WTC11 (cell line): Measurements from ENCODE around the gene ZNF678.

ENCODE experiments used
- CREB1 ChIP-seq: sonication (generic); formaldehyde crosslinking; IDR thresholded peaks from 2 replicates; pipeline ENCODE4 v1.8.0; 2023; ENCODE audit warnings: mild to moderate bottlenecking, missing genetic modification reagents
- ELF4 ChIP-seq: sonication (generic); formaldehyde crosslinking; IDR thresholded peaks from 2 replicates; pipeline ENCODE4 v1.8.1; 2022; ENCODE audit warnings: low read depth, mild to moderate bottlenecking, moderate library complexity, missing genetic modification reagents
- NFATC4 ChIP-seq: fragments of 250-450 bp; sonication (Bioruptor Pico); IDR thresholded peaks from 2 replicates; pipeline ENCODE4 v1.9.0; 2021; ENCODE audit warnings: mild to moderate bottlenecking
- TP53 ChIP-seq: sonication (generic); formaldehyde crosslinking; IDR thresholded peaks from 2 replicates; pipeline ENCODE4 v1.8.1; 2023; ENCODE audit warnings: mild to moderate bottlenecking, missing genetic modification reagents
- ZNF416 ChIP-seq: fragments of 250-450 bp; sonication (Bioruptor Pico); IDR thresholded peaks from 2 replicates; pipeline ENCODE4 v1.9.0; 2021; ENCODE audit warnings: mild to moderate bottlenecking, inconsistent platforms
- TF ChIP-seq, protein P1 (sequence below): fragments of 200-600 bp; IDR thresholded peaks from 2 replicates; pipeline ENCODE4 v1.8.0; 2022; ENCODE audit warnings: antibody characterized with exemption
- TF ChIP-seq, protein P2 (sequence below): fragments of 250-450 bp; sonication (Bioruptor Pico); IDR thresholded peaks from 2 replicates; pipeline ENCODE4 v1.9.0; 2021; ENCODE audit warnings: mild to moderate bottlenecking, borderline replicate concordance

DNA sequence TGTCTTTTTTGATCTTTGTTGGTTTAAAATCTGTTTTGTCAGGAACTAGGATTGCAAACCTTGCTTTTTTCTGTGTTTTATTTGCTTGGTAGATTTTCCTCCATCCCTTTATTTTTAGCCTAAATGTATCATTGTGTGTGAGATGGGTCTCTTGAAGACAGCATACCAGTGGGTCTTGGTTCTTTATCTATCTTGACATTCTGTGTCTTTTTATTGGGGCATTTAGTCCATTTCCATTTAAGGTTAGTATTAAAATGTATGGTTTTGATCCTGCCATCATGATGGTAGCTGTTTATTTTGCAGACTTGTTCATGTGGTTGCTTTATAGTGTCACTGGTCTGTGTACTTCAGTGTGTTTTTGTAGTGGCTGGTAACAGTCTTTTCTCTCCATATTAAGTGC lies 14.1 kb downstream of the ZNF678 start:
- TF ChIP-seq, protein P1, sequence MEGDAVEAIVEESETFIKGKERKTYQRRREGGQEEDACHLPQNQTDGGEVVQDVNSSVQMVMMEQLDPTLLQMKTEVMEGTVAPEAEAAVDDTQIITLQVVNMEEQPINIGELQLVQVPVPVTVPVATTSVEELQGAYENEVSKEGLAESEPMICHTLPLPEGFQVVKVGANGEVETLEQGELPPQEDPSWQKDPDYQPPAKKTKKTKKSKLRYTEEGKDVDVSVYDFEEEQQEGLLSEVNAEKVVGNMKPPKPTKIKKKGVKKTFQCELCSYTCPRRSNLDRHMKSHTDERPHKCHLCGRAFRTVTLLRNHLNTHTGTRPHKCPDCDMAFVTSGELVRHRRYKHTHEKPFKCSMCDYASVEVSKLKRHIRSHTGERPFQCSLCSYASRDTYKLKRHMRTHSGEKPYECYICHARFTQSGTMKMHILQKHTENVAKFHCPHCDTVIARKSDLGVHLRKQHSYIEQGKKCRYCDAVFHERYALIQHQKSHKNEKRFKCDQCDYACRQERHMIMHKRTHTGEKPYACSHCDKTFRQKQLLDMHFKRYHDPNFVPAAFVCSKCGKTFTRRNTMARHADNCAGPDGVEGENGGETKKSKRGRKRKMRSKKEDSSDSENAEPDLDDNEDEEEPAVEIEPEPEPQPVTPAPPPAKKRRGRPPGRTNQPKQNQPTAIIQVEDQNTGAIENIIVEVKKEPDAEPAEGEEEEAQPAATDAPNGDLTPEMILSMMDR, result no peak
- TF ChIP-seq CREB1 (CRISPR knock-in tag) (no peak), ZNF416 (CRISPR knock-in tag) (no peak), ELF4 (no peak), TP53 (CRISPR knock-in tag) (no peak), NFATC4 (no peak)
- TF ChIP-seq, protein P2, sequence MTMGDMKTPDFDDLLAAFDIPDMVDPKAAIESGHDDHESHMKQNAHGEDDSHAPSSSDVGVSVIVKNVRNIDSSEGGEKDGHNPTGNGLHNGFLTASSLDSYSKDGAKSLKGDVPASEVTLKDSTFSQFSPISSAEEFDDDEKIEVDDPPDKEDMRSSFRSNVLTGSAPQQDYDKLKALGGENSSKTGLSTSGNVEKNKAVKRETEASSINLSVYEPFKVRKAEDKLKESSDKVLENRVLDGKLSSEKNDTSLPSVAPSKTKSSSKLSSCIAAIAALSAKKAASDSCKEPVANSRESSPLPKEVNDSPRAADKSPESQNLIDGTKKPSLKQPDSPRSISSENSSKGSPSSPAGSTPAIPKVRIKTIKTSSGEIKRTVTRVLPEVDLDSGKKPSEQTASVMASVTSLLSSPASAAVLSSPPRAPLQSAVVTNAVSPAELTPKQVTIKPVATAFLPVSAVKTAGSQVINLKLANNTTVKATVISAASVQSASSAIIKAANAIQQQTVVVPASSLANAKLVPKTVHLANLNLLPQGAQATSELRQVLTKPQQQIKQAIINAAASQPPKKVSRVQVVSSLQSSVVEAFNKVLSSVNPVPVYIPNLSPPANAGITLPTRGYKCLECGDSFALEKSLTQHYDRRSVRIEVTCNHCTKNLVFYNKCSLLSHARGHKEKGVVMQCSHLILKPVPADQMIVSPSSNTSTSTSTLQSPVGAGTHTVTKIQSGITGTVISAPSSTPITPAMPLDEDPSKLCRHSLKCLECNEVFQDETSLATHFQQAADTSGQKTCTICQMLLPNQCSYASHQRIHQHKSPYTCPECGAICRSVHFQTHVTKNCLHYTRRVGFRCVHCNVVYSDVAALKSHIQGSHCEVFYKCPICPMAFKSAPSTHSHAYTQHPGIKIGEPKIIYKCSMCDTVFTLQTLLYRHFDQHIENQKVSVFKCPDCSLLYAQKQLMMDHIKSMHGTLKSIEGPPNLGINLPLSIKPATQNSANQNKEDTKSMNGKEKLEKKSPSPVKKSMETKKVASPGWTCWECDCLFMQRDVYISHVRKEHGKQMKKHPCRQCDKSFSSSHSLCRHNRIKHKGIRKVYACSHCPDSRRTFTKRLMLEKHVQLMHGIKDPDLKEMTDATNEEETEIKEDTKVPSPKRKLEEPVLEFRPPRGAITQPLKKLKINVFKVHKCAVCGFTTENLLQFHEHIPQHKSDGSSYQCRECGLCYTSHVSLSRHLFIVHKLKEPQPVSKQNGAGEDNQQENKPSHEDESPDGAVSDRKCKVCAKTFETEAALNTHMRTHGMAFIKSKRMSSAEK (CRISPR knock-in tag), result no peak
